MM.1S (cell line): ENCODE results near the gene RNF220.

Source experiments
- DNase-seq: peaks from one replicate; pipeline ENCODE4 v3.0.0-alpha.2; 2015
- H2AFZ ChIP-seq: fragments of 300-600 bp; sonication (generic); 2 replicates; pipeline ENCODE4 v1.6.0; 2016; ENCODE audit warnings: antibody characterized with exemption, low read length
- H3F3A ChIP-seq: fragments of 300-600 bp; sonication (generic); 2 replicates; pipeline ENCODE4 v1.6.1; 2016; ENCODE audit warnings: mild to moderate bottlenecking, antibody characterized with exemption, low read length, moderate library complexity, mixed read lengths; ENCODE audit not compliant: insufficient read depth
- H3K27ac ChIP-seq: fragments of 300-600 bp; sonication (generic); 2 replicates; pipeline ENCODE4 v1.5.1; 2016; ENCODE audit warnings: mild to moderate bottlenecking, low read length
- H3K27me3 ChIP-seq: fragments of 300-600 bp; sonication (generic); replicated peaks from 2 replicates; pipeline ENCODE4 v1.6.0; 2016; ENCODE audit warnings: low read length; ENCODE audit not compliant: insufficient read depth
- H3K36me3 ChIP-seq: fragments of 300-600 bp; sonication (generic); replicated peaks from 2 replicates; pipeline ENCODE4 v1.6.1; 2016; ENCODE audit warnings: mild to moderate bottlenecking, low read length, mixed read lengths; ENCODE audit not compliant: insufficient read depth
- H3K4me1 ChIP-seq: fragments of 300-600 bp; sonication (generic); 2 replicates; pipeline ENCODE4 v1.6.1; 2016; ENCODE audit warnings: low read length, mixed read lengths
- H3K4me2 ChIP-seq: fragments of 300-600 bp; sonication (generic); 2 replicates; pipeline ENCODE4 v1.6.0; 2016; ENCODE audit warnings: low read depth, low read length
- H3K4me3 ChIP-seq: fragments of 300-600 bp; sonication (generic); 2 replicates; pipeline ENCODE4 v1.5.1; 2016; ENCODE audit warnings: low read length, mixed read lengths
- H3K79me2 ChIP-seq: fragments of 300-600 bp; sonication (generic); 2 replicates; pipeline ENCODE4 v1.6.1; 2016; ENCODE audit warnings: mixed run types, low read length, mixed read lengths
- H3K9ac ChIP-seq: fragments of 300-600 bp; sonication (generic); 2 replicates; pipeline ENCODE4 v1.6.1; 2016; ENCODE audit warnings: low read length, mixed read lengths
- H3K9me2 ChIP-seq: fragments of 300-600 bp; sonication (generic); replicated peaks from 2 replicates; pipeline ENCODE4 v1.6.1; 2016; ENCODE audit warnings: mild to moderate bottlenecking, low read length, mixed read lengths; ENCODE audit not compliant: insufficient read depth
- H3K9me3 ChIP-seq: fragments of 300-600 bp; sonication (generic); replicated peaks from 2 replicates; pipeline ENCODE4 v1.6.1; 2016; ENCODE audit warnings: mild to moderate bottlenecking, low read length, mixed read lengths; ENCODE audit not compliant: insufficient read depth
- H4K20me1 ChIP-seq: fragments of 300-600 bp; sonication (generic); 2 replicates; pipeline ENCODE4 v1.6.1; 2016; ENCODE audit warnings: mild to moderate bottlenecking, low read length, moderate library complexity, mixed read lengths; ENCODE audit not compliant: insufficient read depth
- EZH2 ChIP-seq: fragments of 300-600 bp; sonication (generic); optimal IDR thresholded peaks from 2 replicates; pipeline ENCODE3; 2017; ENCODE audit warnings: low read depth, mild to moderate bottlenecking, antibody characterized with exemption, low read length, mixed read lengths
- EZH2phosphoT487 ChIP-seq: fragments of 300-600 bp; sonication (generic); IDR thresholded peaks from 2 replicates; pipeline ENCODE4 v1.6.1; 2018; ENCODE audit warnings: antibody characterized with exemption, low read length
- TF ChIP-seq, protein P1 (sequence below): fragments of 300-600 bp; sonication (generic); IDR thresholded peaks from 2 replicates; pipeline ENCODE4 v1.5.1; 2016; ENCODE audit warnings: antibody characterized with exemption, low read length, mixed read lengths

The RNF220 gene

DNA sequence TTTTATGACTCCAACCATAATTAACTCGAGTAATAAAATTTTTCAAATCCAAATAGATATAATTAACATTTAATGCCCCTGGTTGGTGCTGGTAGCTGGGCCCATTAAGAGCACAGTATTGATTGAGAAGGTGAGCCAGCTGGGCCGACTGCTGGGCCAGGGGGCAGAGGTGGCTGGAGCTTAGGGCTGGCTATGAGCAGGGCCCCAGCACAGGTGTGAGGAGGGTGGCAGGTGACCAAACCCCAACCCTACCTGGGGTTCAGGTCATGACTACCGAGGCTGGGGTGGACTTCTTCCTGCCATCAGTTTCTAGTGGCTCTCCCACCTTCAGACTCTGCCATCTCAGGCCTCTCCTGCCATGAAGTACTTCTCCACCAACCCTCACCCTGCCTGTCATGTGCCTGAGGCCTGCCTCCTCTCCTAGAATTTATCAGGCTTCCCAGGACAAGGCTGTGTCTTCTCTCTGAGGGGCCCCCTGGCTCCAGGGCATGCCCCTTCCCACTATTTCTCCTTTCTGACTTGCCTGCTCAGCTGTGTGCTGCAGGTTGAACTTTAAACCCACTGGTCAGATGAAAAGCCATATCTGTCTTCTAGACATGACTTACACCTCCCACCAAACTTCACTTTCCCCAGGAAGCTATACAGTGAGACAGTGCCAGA is 183.6 kb downstream of the RNF220 start:
- H3K27me3 ChIP-seq = no peaks in the 10 kb centered on the region
- H3K9ac ChIP-seq = no peak overlapping the region
- H3K36me3 ChIP-seq = no peaks in the 10 kb centered on the region
- DNase-seq = no peak
- no peaks in the 10 kb centered on the region for H4K20me1 ChIP-seq
- H3K79me2 ChIP-seq = no peaks in the 10 kb centered on the region
- H3K9me2 ChIP-seq = no peaks in the 10 kb centered on the region
- no peaks in the 10 kb centered on the region for H3F3A ChIP-seq
- H3K4me3 ChIP-seq = no peak overlapping the region
- H3K4me2 ChIP-seq = no peak overlapping the region
- no peak overlapping the region for H2AFZ ChIP-seq
- 0 out of 2 replicates have a peak, but pooled peaks cover 4% of the 10 kb centered on the region for H3K4me1 ChIP-seq
- H3K27ac ChIP-seq = no peak overlapping the region
- no peak for TF ChIP-seq EZH2
- no peak for TF ChIP-seq EZH2phosphoT487
- TF ChIP-seq, protein P1, sequence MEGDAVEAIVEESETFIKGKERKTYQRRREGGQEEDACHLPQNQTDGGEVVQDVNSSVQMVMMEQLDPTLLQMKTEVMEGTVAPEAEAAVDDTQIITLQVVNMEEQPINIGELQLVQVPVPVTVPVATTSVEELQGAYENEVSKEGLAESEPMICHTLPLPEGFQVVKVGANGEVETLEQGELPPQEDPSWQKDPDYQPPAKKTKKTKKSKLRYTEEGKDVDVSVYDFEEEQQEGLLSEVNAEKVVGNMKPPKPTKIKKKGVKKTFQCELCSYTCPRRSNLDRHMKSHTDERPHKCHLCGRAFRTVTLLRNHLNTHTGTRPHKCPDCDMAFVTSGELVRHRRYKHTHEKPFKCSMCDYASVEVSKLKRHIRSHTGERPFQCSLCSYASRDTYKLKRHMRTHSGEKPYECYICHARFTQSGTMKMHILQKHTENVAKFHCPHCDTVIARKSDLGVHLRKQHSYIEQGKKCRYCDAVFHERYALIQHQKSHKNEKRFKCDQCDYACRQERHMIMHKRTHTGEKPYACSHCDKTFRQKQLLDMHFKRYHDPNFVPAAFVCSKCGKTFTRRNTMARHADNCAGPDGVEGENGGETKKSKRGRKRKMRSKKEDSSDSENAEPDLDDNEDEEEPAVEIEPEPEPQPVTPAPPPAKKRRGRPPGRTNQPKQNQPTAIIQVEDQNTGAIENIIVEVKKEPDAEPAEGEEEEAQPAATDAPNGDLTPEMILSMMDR = no peak
- no peaks in the 10 kb centered on the region for H3K9me3 ChIP-seq

DNA sequence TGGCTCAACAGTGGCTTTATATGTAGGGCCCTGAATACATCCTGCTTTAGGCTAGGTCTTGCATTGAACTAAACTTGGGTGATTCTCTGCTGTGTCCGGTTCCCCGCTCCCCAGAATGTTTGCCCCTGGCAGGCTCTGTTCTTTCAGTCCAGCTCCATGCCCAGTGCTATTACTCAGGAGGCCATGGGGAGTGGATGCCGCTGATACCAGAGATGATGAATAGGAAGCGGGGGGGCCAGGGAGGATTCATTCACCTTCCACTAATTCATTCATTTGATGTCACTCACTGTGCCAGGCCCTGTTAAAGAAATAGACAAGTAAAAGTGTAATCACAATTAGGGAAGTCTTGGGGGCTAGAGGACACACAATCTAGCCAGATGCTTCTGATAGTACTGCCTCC is 185.4 kb downstream of the RNF220 start:
- Histone ChIP-seq H3K9me2 (no peaks in the 10 kb centered on the region), H3K9me3 (no peaks in the 10 kb centered on the region), H3K36me3 (no peaks in the 10 kb centered on the region), H3K27me3 (no peaks in the 10 kb centered on the region), H3K4me2 (no peak overlapping the region), H2AFZ (no peak overlapping the region), H3K79me2 (no peaks in the 10 kb centered on the region), H4K20me1 (no peaks in the 10 kb centered on the region), H3K27ac (no peak overlapping the region), H3K4me1 (0 out of 2 replicates have a peak, but pooled peaks cover 4% of the 10 kb centered on the region), H3K4me3 (no peak overlapping the region), H3K9ac (no peak overlapping the region), H3F3A (no peaks in the 10 kb centered on the region)
- DNase-seq = no peak
- no peak for TF ChIP-seq EZH2phosphoT487
- TF ChIP-seq, protein P1 = no peak
- no peak for TF ChIP-seq EZH2

DNA sequence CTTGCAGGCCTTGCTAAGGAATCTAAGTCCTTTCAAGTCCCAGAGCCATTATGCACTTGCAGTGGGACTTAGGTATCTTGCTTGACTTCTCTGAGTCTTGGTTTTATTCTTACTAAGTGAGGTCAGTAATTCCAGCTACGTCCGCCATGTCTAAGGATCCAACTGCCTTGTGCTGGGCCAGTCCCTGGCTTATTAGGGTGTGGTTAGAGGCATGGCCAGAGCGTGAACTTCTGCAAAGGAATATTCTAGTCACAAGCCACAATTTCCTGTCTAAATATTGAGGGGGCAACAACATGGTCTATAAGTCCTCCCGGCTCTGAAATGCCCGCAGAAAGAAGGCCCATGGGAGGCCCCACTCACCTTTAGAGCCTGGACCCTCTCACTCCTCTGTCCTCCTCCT is 186.3 kb downstream of the RNF220 start:
- H3K36me3 ChIP-seq = no peaks in the 10 kb centered on the region
- H3K4me1 ChIP-seq = no peaks in the 10 kb centered on the region
- H2AFZ ChIP-seq = no peak overlapping the region
- H3K9me2 ChIP-seq = no peaks in the 10 kb centered on the region
- no peak for DNase-seq
- TF ChIP-seq EZH2 = no peak
- H3F3A ChIP-seq = no peaks in the 10 kb centered on the region
- no peaks in the 10 kb centered on the region for H3K79me2 ChIP-seq
- H4K20me1 ChIP-seq = no peaks in the 10 kb centered on the region
- H3K4me3 ChIP-seq = no peak overlapping the region
- no peaks in the 10 kb centered on the region for H3K9me3 ChIP-seq
- H3K27me3 ChIP-seq = no peaks in the 10 kb centered on the region
- no peak overlapping the region for H3K9ac ChIP-seq
- H3K4me2 ChIP-seq = no peak overlapping the region
- H3K27ac ChIP-seq = no peak overlapping the region
